KG1 (cell line): ENCODE data around the gene CDCP1.
A peak's percentile ranks its signal among the peaks of the same experiment; 100 is the strongest.
"Not testable (repeated sequence)": the region's sequence is repeated elsewhere in the genome, so short reads cannot be mapped to it uniquely, and the experiment has no call there.

ENCODE experiments used
- DNase-seq: peaks from one replicate; lab custom pipeline; 2025; lab: John Stamatoyannopoulos, UW

Gene CDCP1

GRCh38 chr3:45055411-45056143, 90.6 kb downstream of the CDCP1 start:
- DNase-seq = no peak

- DNase-seq = no peak
These were observed 91.2 kb downstream of the CDCP1 start for GRCh38 chr3:45055032-45055410.

GRCh38 chr3:45054196-45054857, 91.9 kb downstream of the CDCP1 start:
- DNase-seq = no peak

GRCh38 chr3:45053805-45054195, 92.4 kb downstream of the CDCP1 start:
- DNase-seq = not testable (repeated sequence)

GRCh38 chr3:45051685-45052084, 94.5 kb downstream of the CDCP1 start:
- DNase-seq = no peak

GRCh38 chr3:45049807-45050206, 96.4 kb downstream of the CDCP1 start:
- DNase-seq = no peak

GRCh38 chr3:45048244-45048643, 97.9 kb downstream of the CDCP1 start:
- DNase-seq = no peak

- no peak for DNase-seq
These were observed 102.4 kb downstream of the CDCP1 start for GRCh38 chr3:45043728-45044299.

- no peak for DNase-seq
These were observed 104.0 kb downstream of the CDCP1 start for GRCh38 chr3:45042162-45042561.

- no peak for DNase-seq
These were observed 104.5 kb downstream of the CDCP1 start for GRCh38 chr3:45041666-45042065.

GRCh38 chr3:45037720-45038455, 108.3 kb downstream of the CDCP1 start:
- peak; percentile 93 for DNase-seq

- DNase-seq = no peak
These were observed 110.5 kb downstream of the CDCP1 start for GRCh38 chr3:45035441-45036301.

GRCh38 chr3:45034612-45035252, 111.4 kb downstream of the CDCP1 start:
- peak; percentile 44 for DNase-seq

- DNase-seq = no peak
These were observed 112.4 kb downstream of the CDCP1 start for GRCh38 chr3:45033791-45034190.
